DOHH2 (cell line): ENCODE results near the gene FKBP1B.

ENCODE experiments used
- H3F3A ChIP-seq: fragments of 200-600 bp; sonication (generic), shearing (Covaris generic); 2 replicates; pipeline ENCODE4 v1.6.0; 2016; ENCODE audit warnings: antibody characterized with exemption, mild to moderate bottlenecking; ENCODE audit not compliant: control insufficient read depth, insufficient read depth
- H3K27ac ChIP-seq: fragments of 200-600 bp; sonication (generic); 2 replicates; pipeline ENCODE4 v1.5.1; 2014; ENCODE audit warnings: low read depth, mild to moderate bottlenecking, low read length, moderate library complexity
- H3K27me3 ChIP-seq: fragments of 200-600 bp; sonication (generic); 2 replicates; pipeline ENCODE4 v1.6.1; 2014; ENCODE audit warnings: mild to moderate bottlenecking, low read length, mixed read lengths; ENCODE audit not compliant: control insufficient read depth
- H3K36me3 ChIP-seq: fragments of 200-600 bp; sonication (generic); 2 replicates; pipeline ENCODE4 v1.6.1; 2014; ENCODE audit warnings: mild to moderate bottlenecking, low read length, moderate library complexity, mixed read lengths; ENCODE audit not compliant: control insufficient read depth
- H3K4me1 ChIP-seq: fragments of 200-600 bp; sonication (generic); 2 replicates; pipeline ENCODE4 v1.6.1; 2014; ENCODE audit warnings: mild to moderate bottlenecking, low read length, mixed read lengths; ENCODE audit not compliant: control insufficient read depth
- H3K4me2 ChIP-seq: fragments of 200-600 bp; sonication (generic); 2 replicates; pipeline ENCODE4 v1.6.0; 2014; ENCODE audit warnings: mild to moderate bottlenecking, low read length, moderate library complexity
- H3K4me3 ChIP-seq: fragments of 200-600 bp; sonication (generic); 2 replicates; pipeline ENCODE4 v1.5.1; 2014; ENCODE audit warnings: mild to moderate bottlenecking, low read length, mixed read lengths
- H3K79me2 ChIP-seq: fragments of 200-600 bp; sonication (generic); 2 replicates; pipeline ENCODE4 v1.6.1; 2014; ENCODE audit warnings: mild to moderate bottlenecking, low read length, mixed read lengths; ENCODE audit not compliant: control insufficient read depth
- H3K9me2 ChIP-seq: fragments of 200-600 bp; sonication (generic); replicated peaks from 2 replicates; pipeline ENCODE4 v1.6.1; 2014; ENCODE audit warnings: mild to moderate bottlenecking, low read length, mixed read lengths; ENCODE audit not compliant: control insufficient read depth
- H3K9me3 ChIP-seq: fragments of 200-600 bp; sonication (generic); 2 replicates; pipeline ENCODE4 v1.6.1; 2014; ENCODE audit warnings: antibody characterized with exemption, low read length, mixed read lengths; ENCODE audit not compliant: control insufficient read depth, insufficient read depth
- H4K20me1 ChIP-seq: fragments of 200-600 bp; sonication (generic); 2 replicates; pipeline ENCODE4 v1.6.0; 2014; ENCODE audit warnings: low read depth, mild to moderate bottlenecking, antibody characterized with exemption, low read length, moderate library complexity; ENCODE audit not compliant: control insufficient read depth, insufficient read depth
- EZH2phosphoT487 ChIP-seq: fragments of 200-600 bp; sonication (generic); IDR thresholded peaks from 2 replicates; pipeline ENCODE4 v1.6.1; 2017; ENCODE audit warnings: borderline replicate concordance, mild to moderate bottlenecking, antibody characterized with exemption, low read length, moderate library complexity, mixed read lengths
- TF ChIP-seq, protein P1 (sequence below): fragments of 200-600 bp; sonication (generic); IDR thresholded peaks from one replicate; pipeline ENCODE4 v1.5.1; 2014; ENCODE audit warnings: antibody characterized with exemption, mild to moderate bottlenecking, low read depth, low read length; ENCODE audit not compliant: poor library complexity, severe bottlenecking

Gene FKBP1B

DNA sequence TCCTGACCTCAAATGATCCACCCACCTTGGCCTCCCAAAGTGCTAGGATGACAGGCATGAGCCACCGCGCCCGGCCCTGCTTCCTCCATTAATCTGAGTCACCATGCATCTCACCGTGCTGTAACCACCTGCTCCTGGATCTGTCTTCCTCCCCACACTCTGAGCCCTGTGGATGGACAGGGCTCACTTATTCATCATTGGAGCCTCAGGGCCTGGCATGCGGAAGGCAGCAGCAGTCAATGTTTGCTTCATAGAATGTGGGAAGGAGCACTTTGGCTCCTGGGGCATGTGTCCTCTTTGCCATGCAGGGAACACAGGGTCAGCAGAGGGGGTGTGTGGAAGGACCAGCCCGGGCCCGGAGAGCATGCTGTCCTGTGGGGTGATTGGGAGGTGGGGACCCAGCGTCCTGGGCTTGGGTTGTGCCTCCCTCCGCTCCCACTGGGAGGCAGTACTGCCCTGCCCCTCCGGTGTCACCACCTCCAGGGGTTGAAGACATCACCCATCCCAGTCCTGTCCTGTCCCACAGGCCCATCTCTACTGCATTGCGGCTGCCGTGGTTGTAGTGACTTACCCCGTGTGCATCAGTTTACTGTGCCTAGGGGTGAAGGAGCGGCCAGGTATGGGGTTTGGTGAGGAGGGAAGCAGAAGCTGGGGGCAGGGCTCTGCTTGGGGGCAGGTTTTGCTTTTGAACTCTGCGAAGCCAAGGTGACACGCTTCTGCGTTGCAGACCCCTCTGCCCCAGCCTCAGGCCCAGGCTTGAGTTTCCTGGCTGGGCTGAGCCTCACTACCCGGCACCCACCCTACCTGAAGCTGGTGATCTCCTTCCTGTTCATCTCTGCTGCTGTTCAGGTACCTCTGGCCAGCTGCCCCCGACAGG is 28.2 kb upstream of the FKBP1B start:
- Histone ChIP-seq H3F3A (no peaks in the 10 kb centered on the region), H3K4me1 (no peaks in the 10 kb centered on the region), H3K4me3 (no peak overlapping the region), H3K9me2 (no peaks in the 10 kb centered on the region), H3K79me2 (no peaks in the 10 kb centered on the region), H4K20me1 (no peaks in the 10 kb centered on the region), H3K4me2 (no peak overlapping the region), H3K27me3 (no peaks in the 10 kb centered on the region), H3K27ac (no peak overlapping the region), H3K36me3 (peaks cover under 1% of the 10 kb centered on the region; the same call in 1 of the 2 replicates), H3K9me3 (no peaks in the 10 kb centered on the region)
- TF ChIP-seq EZH2phosphoT487, result no peak
- TF ChIP-seq, protein P1, sequence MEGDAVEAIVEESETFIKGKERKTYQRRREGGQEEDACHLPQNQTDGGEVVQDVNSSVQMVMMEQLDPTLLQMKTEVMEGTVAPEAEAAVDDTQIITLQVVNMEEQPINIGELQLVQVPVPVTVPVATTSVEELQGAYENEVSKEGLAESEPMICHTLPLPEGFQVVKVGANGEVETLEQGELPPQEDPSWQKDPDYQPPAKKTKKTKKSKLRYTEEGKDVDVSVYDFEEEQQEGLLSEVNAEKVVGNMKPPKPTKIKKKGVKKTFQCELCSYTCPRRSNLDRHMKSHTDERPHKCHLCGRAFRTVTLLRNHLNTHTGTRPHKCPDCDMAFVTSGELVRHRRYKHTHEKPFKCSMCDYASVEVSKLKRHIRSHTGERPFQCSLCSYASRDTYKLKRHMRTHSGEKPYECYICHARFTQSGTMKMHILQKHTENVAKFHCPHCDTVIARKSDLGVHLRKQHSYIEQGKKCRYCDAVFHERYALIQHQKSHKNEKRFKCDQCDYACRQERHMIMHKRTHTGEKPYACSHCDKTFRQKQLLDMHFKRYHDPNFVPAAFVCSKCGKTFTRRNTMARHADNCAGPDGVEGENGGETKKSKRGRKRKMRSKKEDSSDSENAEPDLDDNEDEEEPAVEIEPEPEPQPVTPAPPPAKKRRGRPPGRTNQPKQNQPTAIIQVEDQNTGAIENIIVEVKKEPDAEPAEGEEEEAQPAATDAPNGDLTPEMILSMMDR, result peak; percentile 45

DNA sequence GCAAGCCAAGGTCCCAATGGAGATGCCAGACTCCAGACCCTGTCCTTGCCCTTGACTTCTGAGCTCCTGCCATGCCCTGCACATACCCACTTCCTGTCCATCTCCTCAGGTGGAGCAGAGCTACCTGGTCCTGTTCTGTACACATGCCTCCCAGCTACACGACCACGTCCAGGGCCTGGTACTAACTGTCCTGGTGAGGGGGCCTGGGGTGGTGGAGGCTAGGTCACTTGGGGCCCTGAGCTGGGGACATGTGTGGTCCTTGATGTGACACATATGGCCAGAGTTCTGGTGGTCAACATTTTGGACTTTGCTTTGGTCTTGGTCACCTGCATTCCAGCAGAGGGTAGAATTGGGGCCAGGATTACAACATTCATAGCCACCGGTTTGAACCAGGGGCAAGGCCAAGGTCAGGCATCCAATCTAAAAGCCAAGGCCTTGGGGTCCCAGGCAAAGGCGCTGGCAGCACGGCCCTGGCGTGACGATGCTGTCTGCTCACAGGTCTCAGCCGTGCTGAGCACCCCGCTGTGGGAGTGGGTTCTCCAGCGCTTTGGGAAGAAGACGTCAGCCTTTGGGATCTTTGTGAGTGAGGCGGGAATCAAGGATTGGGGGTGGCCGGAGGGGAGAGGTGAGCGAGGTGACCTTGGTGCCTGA is 27.1 kb upstream of the FKBP1B start:
- Histone ChIP-seq H4K20me1 (no peaks in the 10 kb centered on the region), H3K27ac (no peak overlapping the region), H3K4me2 (no peak overlapping the region), H3K9me3 (no peaks in the 10 kb centered on the region), H3K36me3 (peaks cover 5% of the 10 kb centered on the region; the same call in 1 of the 2 replicates), H3K27me3 (no peaks in the 10 kb centered on the region), H3F3A (no peaks in the 10 kb centered on the region), H3K4me3 (no peak overlapping the region), H3K4me1 (no peaks in the 10 kb centered on the region), H3K79me2 (no peaks in the 10 kb centered on the region), H3K9me2 (no peaks in the 10 kb centered on the region)
- TF ChIP-seq, protein P1, result no peak
- TF ChIP-seq EZH2phosphoT487, result no peak

DNA sequence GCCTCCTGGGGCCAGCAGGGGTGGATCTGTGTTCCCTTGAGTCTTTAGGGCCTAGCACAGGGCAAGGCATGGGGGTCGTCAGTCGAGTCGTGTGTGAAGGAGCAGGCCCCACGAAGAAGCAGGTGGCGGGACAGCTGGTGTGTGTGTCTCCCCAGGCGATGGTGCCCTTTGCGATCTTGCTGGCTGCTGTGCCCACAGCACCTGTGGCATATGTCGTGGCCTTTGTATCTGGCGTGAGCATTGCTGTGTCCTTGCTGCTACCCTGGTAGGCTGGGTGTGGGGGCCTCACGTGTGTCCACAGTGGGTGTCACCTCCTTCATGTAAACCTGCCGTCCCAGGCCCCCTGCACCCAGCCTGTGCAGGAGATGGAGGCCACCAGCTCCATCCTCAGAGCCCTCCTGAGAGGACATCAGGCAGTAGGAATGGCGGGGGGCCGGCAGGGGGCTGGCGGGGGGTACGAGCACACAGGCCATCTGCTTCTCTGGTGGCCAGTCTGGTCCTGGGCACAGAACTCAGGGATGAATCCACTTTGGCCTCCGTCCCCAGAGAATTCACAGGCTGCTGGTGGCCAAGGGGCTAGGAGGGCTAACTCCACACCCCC is 26.5 kb upstream of the FKBP1B start:
- Histone ChIP-seq H3K9me2 (no peaks in the 10 kb centered on the region), H3K27me3 (no peaks in the 10 kb centered on the region), H3F3A (no peaks in the 10 kb centered on the region), H4K20me1 (no peaks in the 10 kb centered on the region), H3K4me2 (no peak overlapping the region), H3K79me2 (no peaks in the 10 kb centered on the region), H3K27ac (no peak overlapping the region), H3K4me3 (no peak overlapping the region), H3K4me1 (no peaks in the 10 kb centered on the region), H3K36me3 (peaks cover 8% of the 10 kb centered on the region; the same call in 1 of the 2 replicates), H3K9me3 (no peaks in the 10 kb centered on the region)
- TF ChIP-seq, protein P1, result no peak
- TF ChIP-seq EZH2phosphoT487, result no peak
